Liver (tissue), 2 donors: Measurements from ENCODE around the gene TIGD1.

Experiments used
- TF ChIP-seq, protein P1 (sequence below): fragments of 150-350 bp; IDR thresholded peaks from 2 replicates; pipeline ENCODE4 v1.5.1; 2017; ENCODE audit warnings: improper control_type of control experiment, low read depth, low read length; ENCODE audit not compliant: missing input control
- TF ChIP-seq, protein P2 (sequence below): IDR thresholded peaks from 2 replicates; pipeline ENCODE4 v1.6.1; 2016; ENCODE audit warnings: antibody characterized with exemption
- donor health status: healthy.

DNA sequence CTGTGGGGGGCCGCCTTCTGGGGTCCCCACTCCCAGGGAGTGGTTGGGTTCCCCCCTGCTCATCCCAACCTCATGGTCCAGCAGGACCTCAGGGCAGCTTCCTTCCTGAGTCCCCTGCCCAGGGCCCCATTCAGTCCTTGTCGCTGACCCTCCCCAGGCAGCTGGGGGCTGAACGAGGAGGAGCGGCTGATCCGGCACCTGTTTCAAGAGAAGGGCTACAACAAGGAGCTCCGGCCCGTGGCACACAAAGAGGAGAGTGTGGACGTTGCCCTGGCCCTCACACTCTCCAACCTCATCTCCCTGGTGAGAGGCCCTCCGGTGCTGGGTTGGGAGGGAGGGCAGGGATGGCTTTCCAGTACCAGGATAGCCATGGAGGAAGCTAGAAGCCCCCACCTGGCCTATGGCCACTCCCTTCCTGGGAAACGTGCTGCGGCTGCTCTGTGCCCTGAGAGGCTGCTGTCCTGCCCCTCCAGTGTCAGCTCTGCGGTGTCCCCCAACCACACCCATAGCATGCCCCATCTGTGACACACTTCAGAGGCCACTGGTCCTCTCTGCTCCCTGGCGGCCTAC lies 23.9 kb downstream of the TIGD1 start:
- TF ChIP-seq, protein P1, sequence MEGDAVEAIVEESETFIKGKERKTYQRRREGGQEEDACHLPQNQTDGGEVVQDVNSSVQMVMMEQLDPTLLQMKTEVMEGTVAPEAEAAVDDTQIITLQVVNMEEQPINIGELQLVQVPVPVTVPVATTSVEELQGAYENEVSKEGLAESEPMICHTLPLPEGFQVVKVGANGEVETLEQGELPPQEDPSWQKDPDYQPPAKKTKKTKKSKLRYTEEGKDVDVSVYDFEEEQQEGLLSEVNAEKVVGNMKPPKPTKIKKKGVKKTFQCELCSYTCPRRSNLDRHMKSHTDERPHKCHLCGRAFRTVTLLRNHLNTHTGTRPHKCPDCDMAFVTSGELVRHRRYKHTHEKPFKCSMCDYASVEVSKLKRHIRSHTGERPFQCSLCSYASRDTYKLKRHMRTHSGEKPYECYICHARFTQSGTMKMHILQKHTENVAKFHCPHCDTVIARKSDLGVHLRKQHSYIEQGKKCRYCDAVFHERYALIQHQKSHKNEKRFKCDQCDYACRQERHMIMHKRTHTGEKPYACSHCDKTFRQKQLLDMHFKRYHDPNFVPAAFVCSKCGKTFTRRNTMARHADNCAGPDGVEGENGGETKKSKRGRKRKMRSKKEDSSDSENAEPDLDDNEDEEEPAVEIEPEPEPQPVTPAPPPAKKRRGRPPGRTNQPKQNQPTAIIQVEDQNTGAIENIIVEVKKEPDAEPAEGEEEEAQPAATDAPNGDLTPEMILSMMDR, result no peak
- TF ChIP-seq, protein P2, sequence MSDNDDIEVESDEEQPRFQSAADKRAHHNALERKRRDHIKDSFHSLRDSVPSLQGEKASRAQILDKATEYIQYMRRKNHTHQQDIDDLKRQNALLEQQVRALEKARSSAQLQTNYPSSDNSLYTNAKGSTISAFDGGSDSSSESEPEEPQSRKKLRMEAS, result no peak
